ENCODE measurements around the gene DCTPP1.

DNA sequence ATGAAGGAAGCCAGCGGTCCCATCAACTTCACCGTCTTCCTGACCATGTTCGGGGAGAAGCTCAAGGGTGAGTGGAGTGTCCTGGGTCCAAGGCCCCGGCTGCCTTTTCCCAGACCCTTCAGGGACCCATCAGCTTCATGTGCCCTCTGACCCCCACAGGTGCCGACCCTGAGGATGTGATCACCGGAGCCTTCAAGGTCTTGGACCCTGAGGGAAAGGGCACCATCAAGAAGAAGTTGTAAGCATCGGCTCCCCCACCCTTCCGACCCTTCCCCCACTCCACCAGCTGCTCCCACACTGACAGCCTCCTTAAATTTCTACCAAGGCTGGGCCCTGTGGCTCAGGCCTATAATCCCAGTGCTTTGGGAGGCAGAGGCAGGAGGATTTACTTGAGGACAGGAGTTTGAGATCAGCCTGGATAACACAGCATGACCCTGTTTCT, 53.3 kb downstream of the DCTPP1 start:
- TF ChIP-seq, protein P1, sequence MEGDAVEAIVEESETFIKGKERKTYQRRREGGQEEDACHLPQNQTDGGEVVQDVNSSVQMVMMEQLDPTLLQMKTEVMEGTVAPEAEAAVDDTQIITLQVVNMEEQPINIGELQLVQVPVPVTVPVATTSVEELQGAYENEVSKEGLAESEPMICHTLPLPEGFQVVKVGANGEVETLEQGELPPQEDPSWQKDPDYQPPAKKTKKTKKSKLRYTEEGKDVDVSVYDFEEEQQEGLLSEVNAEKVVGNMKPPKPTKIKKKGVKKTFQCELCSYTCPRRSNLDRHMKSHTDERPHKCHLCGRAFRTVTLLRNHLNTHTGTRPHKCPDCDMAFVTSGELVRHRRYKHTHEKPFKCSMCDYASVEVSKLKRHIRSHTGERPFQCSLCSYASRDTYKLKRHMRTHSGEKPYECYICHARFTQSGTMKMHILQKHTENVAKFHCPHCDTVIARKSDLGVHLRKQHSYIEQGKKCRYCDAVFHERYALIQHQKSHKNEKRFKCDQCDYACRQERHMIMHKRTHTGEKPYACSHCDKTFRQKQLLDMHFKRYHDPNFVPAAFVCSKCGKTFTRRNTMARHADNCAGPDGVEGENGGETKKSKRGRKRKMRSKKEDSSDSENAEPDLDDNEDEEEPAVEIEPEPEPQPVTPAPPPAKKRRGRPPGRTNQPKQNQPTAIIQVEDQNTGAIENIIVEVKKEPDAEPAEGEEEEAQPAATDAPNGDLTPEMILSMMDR (IDR thresholded peaks at IDR 0.05; ENCODE audit: low read length) = no peak
- TF ChIP-seq EZH2 (IDR thresholded peaks at IDR 0.05; ENCODE audit: borderline replicate concordance, low read length) = no peak

All from OCI-LY1 (cell line).